Measurements from ENCODE around the gene KRT79.
"Not testable (repeated sequence)": the region's sequence is repeated elsewhere in the genome, so short reads cannot be mapped to it uniquely, and the experiment has no call there.

The KRT79 gene

GRCh38 chr12:52862023-52862422 is 27.9 kb upstream of the KRT79 start:
- DNase-seq (ENCODE audit: extremely low spot score, insufficient read length, low read depth) = no peak
- no peak for FAIRE-seq

GRCh38 chr12:52861511-52861910 is 27.4 kb upstream of the KRT79 start:
- DNase-seq (ENCODE audit: extremely low spot score, insufficient read length, low read depth) = no peak
- no peak for FAIRE-seq

- no peak for FAIRE-seq
- DNase-seq (ENCODE audit: extremely low spot score, insufficient read length, low read depth) = no peak
These were observed 26.2 kb upstream of the KRT79 start for GRCh38 chr12:52860102-52860823.

GRCh38 chr12:52857500-52857899 is 23.4 kb upstream of the KRT79 start:
- FAIRE-seq (no peak), DNase-seq (ENCODE audit: extremely low spot score, insufficient read length, low read depth) (no peak)

GRCh38 chr12:52856787-52857186 is 22.7 kb upstream of the KRT79 start:
- DNase-seq (ENCODE audit: extremely low spot score, insufficient read length, low read depth) (no peak), FAIRE-seq (no peak)

GRCh38 chr12:52856077-52856476 is 22.0 kb upstream of the KRT79 start:
- not testable (repeated sequence) for FAIRE-seq; DNase-seq (ENCODE audit: extremely low spot score, insufficient read length, low read depth)

- DNase-seq (ENCODE audit: extremely low spot score, insufficient read length, low read depth) (no peak), FAIRE-seq (no peak)
These were observed 17.7 kb upstream of the KRT79 start for GRCh38 chr12:52851787-52852186.

- no peak for FAIRE-seq
- no peak for DNase-seq (ENCODE audit: extremely low spot score, insufficient read length, low read depth)
These were observed 16.6 kb upstream of the KRT79 start for GRCh38 chr12:52850681-52851080.

- no peak for DNase-seq (ENCODE audit: extremely low spot score, insufficient read length, low read depth)
- FAIRE-seq = no peak
These were observed 15.4 kb upstream of the KRT79 start for GRCh38 chr12:52849511-52849910.

- FAIRE-seq (no peak), DNase-seq (ENCODE audit: extremely low spot score, insufficient read length, low read depth) (no peak)
These were observed 14.6 kb upstream of the KRT79 start, which contains the start of gene KRT78 for GRCh38 chr12:52848661-52849255. TSS of gene KRT78 (minus strand) at chr12:52848994. CDS start at chr12:52848930, 64 bp downstream.

GRCh38 chr12:52847335-52848102 is 13.4 kb upstream of the KRT79 start:
- no peak for DNase-seq (ENCODE audit: extremely low spot score, insufficient read length, low read depth)
- FAIRE-seq = no peak

- FAIRE-seq (no peak), DNase-seq (ENCODE audit: extremely low spot score, insufficient read length, low read depth) (no peak)
These were observed 12.4 kb upstream of the KRT79 start for GRCh38 chr12:52846356-52846970.

GRCh38 chr12:52845946-52846345 is 11.8 kb upstream of the KRT79 start:
- FAIRE-seq (no peak), DNase-seq (ENCODE audit: extremely low spot score, insufficient read length, low read depth) (no peak)

- DNase-seq (ENCODE audit: extremely low spot score, insufficient read length, low read depth) = no peak
- no peak for FAIRE-seq
These were observed 10.3 kb upstream of the KRT79 start for GRCh38 chr12:52844386-52844785.

- DNase-seq (ENCODE audit: extremely low spot score, insufficient read length, low read depth) (no peak), FAIRE-seq (no peak)
These were observed 5.5 kb upstream of the KRT79 start for GRCh38 chr12:52839436-52840105.

- DNase-seq (ENCODE audit: extremely low spot score, insufficient read length, low read depth) (no peak), FAIRE-seq (no peak)
These were observed 4.7 kb upstream of the KRT79 start for GRCh38 chr12:52838609-52839435.

- DNase-seq (ENCODE audit: extremely low spot score, insufficient read length, low read depth) = no peak
- FAIRE-seq = no peak
These were observed 3.9 kb upstream of the KRT79 start for GRCh38 chr12:52837781-52838608.

- DNase-seq (ENCODE audit: extremely low spot score, insufficient read length, low read depth) (no peak), FAIRE-seq (no peak)
These were observed 3.3 kb upstream of the KRT79 start for GRCh38 chr12:52837413-52837741.

Data from GM18507 (cell line).